D721Med (cell line): ENCODE measurements around the gene ADGRF5.

Experiments
- DNase-seq: peaks from one replicate; pipeline ENCODE4 v3.0.0; 2011; ENCODE audit warnings: low spot score; ENCODE audit not compliant: insufficient read length
- FAIRE-seq: peaks from 2 replicates; lab custom pipeline; 2011; peaks lifted over from hg19 to GRCh38; lab: Jason Lieb, UNC
- CTCF ChIP-seq: IDR thresholded peaks from 2 replicates; pipeline ENCODE4 v1.5.1; 2012; ENCODE audit warnings: mild to moderate bottlenecking, control low read depth; ENCODE audit not compliant: insufficient read depth; ENCODE audit errors: missing control alignments

ADGRF5 gene

DNA sequence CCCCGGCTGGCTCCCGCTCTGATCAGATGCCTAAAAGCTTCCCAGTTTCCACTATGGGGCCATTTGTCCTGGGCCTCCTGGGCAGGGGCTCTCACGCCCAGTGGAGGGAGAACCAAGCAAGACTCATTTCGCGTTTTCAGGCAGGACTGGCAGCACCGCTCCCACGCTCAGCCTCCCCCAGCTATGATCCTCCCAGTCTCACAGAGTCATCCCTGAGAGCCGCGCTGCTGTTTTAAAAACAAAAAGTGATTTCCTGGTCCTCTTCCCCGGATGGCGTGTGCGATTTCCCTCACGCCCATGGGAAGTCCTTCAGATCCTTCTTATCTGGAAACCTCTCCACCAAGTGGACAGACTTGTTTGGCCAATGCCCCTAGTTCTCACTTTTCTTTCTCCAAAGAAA lies at the start of gene ADGRF5:
TSS of gene ADGRF5 (minus strand) at position 208 of the 400 bp plus-strand sequence. CDS start 15,176 bp downstream, outside the sequence.
- no peak for TF ChIP-seq CTCF
- no peak for FAIRE-seq
- DNase-seq: no peak

- DNase-seq (no peak), FAIRE-seq (no peak)
- no peak for TF ChIP-seq CTCF
Observed at GRCh38 chr6:46969206-46969605, 47.5 kb upstream of the ADGRF5 start.

DNA sequence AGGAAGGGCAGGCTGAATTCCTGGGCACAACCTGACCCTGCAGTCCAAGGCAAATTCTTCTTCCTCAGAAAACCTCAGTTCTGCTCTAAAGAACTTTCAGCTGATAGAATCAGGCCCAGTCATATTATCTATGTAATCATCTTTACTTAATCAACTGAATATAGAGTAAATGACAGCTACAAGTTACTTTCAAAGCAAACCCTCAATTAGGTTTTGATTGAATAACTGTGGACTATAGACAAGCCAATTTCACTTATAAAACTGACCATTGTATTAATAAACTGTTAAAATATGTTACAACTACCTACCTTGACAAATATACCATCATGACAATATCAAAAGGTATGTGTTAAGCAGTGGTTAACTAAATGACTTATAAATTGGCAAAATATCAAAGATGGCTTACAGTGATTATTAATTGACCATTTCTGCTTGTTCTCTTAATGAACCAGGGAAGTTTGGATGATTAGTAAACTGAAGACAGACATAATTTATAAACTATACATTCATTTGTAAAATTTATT lies 46.1 kb upstream of the ADGRF5 start:
- FAIRE-seq (no peak), DNase-seq (no peak)
- no peak for TF ChIP-seq CTCF

GRCh38 chr6:46964716-46965519 lies 43.2 kb upstream of the ADGRF5 start:
- TF ChIP-seq CTCF: no peak
- no peak for DNase-seq
- FAIRE-seq: no peak

DNA sequence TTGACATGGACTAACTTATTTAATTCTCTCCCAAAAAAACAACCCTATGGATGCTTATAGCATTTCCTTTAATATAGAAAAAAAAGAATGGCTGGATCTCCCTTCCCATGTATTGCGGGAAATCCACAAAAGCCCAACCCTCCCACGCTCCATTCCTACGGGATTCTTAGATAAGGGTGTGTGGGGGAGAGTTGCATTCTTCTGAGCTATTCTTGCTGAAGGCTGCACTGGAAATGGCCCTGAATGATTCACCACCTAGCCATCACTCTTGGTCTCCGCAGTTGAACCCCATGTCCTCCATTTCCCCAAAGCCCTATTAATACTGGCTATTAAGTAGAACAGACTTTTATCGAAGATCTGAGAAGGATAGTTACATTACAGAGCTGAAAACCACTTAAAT lies 41.9 kb upstream of the ADGRF5 start:
- DNase-seq (no peak), FAIRE-seq (no peak)
- no peak for TF ChIP-seq CTCF

DNA sequence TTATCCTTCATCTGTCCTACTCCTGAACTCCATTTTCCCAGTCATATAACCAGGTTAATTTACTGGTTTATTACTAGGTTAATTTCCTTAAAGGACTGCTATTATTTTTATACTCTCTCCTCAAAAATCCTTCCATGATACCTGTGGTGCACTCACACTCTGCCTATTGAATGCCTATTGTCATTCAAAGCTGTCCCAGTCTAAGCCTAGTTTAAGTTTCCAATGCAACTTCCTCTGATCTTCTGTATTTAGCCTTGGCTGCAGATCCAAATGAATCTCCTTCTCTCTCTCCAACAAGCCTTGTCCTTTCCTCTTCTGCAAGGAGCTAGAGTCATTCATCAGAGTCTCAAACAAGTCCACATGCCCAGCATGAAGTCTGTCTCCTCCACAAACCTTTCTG lies 41.3 kb upstream of the ADGRF5 start:
- TF ChIP-seq CTCF: no peak
- no peak for FAIRE-seq
- no peak for DNase-seq

DNA sequence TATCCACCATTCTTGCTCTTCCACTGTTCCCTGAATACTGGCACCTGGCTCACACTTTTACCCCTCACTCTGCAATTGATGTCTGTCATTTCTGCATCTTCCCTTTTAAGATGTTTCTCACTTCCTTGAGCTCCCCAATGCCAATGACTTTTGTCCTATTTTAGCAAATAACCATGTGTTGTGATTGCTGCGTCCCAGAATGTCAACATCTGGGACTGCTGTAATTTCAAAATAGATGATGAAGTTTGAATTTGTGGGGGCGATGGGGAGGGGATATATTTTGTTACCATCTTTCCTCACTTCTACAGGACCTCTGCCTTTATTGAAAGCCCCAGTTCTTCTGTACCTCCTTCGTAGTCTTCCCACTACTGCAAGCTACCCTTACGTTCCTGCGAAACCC lies 40.0 kb upstream of the ADGRF5 start:
- DNase-seq (no peak), FAIRE-seq (no peak)
- TF ChIP-seq CTCF: no peak
